ENCODE data around the gene IL21.

- TF ChIP-seq CTCF (IDR thresholded peaks at IDR 0.05; ENCODE audit: poor library complexity) = no peak
- no peak for TF ChIP-seq EZH2phosphoT487 (IDR thresholded peaks at IDR 0.05; ENCODE audit: low read depth, severe bottlenecking, unreplicated experiment)
- no peak for TF ChIP-seq EZH2 (IDR thresholded peaks at IDR 0.05; ENCODE audit: borderline replicate concordance)
These were observed 47.4 kb upstream of the IL21 start for GRCh38 chr4:122668241-122668640.
